NCI-H1694 (cell line): ENCODE results near the gene KCNJ1.

Experiments used
- DNase-seq: peaks from one replicate; lab custom pipeline; 2025; lab: John Stamatoyannopoulos, UW

The KCNJ1 gene

DNA sequence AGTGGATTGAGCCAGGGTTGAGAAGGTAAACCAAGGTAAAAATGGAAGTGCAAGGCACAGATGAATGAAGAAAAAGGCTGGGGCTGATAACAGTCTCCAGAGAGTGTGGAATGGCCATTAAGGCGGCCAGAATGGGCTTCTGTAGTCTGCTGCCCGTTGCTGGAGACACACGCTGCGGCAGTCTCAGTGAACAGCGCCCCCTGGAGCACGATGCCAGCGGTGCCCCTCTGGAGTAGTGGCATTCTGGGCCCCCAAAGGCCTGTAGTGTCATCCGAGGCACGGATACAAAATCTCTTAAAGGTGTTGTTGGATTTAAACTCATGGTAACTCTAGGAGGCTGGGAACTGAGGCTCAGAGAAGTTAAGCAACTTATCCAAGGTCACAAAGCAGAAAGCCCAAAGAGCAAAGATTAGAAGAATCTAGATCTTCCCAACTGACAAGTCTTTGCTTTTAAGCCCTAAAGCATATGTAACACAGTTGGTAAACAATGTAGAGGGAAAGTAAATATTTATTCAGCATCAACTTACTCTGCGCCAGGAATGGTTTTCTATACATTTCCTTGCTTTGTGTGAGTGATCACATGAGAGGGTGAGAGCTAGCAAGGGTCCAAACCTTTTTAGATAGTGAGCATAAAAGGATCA lies 18.2 kb downstream of the KCNJ1 start:
- DNase-seq = no peak

- DNase-seq = no peak
Measured at GRCh38 chr11:128846985-128847384, 20.1 kb downstream of the KCNJ1 start.

GRCh38 chr11:128845334-128845780 lies 21.7 kb downstream of the KCNJ1 start:
- no peak for DNase-seq

GRCh38 chr11:128843198-128843785 lies 23.8 kb downstream of the KCNJ1 start:
- no peak for DNase-seq

DNA sequence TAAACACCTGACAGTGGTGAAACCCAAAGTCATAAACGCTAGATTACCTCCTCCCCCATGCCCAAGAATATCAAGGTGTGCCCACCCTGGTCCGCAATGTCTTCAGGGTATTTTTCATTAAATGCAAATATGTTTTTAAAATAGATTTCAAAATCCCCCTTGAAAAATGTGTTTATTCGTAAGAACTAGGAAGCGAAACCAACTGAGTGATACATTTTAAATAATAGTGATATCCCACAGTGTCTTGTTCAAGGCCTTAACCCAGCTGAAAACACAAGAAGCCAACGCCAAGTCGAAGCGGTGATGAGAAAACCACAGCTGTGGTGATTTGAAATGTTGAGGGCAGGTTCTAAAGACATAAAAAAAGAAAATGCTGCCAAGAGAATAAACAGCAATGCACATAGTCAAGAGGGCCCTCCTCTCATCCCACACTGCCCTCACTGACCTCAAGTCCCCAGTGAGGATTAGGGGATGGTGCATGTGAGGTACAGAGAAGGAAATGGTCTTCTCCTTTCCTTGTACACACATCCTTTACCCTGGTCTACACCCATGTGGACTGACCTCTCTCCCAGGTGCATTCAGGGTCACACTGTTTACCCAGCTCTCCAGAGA lies 25.5 kb downstream of the KCNJ1 start:
- DNase-seq = no peak

DNA sequence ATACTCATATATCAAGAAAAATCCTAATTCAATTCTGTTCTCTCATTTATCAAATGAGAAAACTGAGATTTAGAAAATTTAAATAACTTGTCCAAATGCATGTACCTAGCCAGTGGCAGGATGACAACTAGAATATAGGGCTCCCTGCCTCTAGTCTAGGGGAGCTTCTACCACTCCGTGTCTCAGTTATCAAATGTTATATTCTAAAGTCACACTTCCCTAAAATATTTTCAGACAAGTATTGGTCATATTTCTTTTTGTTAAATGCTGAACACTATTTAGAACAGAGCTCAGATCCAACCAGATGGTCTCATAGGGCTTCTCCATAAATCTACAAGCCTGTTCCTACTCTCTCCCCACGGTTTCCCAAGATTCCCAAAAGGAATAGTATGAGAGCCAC lies 26.3 kb downstream of the KCNJ1 start:
- no peak for DNase-seq

- no peak for DNase-seq
Measured at GRCh38 chr11:128840137-128840536, 27.0 kb downstream of the KCNJ1 start.

- DNase-seq = no peak
Measured at GRCh38 chr11:128839081-128839480, 28.0 kb downstream of the KCNJ1 start.

- DNase-seq = no peak
Measured at GRCh38 chr11:128837627-128838026, 29.5 kb downstream of the KCNJ1 start.

DNA sequence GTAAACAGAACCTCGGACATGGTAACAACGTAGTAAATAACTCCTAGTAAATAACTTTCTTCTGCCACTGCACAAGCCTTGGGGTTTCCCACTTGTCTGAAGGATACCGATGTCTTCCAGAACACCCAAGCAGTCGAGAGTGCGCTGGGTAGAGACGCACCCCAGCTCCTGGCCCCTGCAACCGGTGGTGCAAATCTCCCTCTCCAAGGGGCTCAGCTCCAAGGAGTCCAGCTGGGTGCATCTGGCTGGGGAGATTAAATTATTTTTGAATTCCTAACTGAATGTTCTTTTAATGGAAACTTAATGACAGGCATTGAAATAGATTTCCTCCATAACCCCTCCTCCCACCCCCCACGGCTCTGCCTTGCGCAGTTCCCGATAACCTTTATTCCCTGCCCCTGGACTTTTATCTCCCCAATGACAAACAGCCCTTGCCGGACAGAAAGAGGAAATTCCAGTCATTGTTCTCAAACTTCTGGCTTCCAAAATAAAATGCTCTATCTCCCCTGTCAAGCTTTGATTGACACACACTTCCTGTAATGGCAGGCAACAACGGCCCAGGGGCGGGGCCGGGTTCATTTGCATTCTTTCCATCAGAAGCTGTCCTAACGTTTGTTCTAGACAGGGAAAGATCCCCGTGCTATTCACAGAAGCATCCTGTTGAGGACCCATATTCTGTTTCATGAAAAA lies 31.2 kb downstream of the KCNJ1 start:
- DNase-seq = no peak

GRCh38 chr11:128834157-128834556 lies 32.9 kb downstream of the KCNJ1 start:
- no peak for DNase-seq

DNA sequence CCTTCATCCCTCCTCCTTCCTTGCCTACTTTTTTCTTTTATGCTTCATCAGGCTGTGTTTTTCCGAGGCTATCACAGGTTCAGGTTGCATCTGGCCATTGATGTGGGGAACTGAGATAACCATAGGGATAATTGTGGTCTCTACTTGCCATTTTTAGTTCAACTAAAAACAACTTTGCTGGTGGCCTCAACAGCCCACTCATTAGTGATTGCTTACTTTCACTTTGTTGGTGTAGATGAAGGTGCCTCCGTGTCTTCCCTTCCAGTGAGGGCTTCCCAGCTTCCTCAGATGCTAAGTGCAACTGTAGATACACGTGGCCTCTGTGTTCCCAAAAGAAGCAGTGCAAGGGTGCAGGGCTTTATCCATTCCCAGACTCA lies 35.0 kb downstream of the KCNJ1 start:
- no peak for DNase-seq

GRCh38 chr11:128831174-128832120 lies 35.6 kb downstream of the KCNJ1 start:
- peak; percentile 7 for DNase-seq

DNA sequence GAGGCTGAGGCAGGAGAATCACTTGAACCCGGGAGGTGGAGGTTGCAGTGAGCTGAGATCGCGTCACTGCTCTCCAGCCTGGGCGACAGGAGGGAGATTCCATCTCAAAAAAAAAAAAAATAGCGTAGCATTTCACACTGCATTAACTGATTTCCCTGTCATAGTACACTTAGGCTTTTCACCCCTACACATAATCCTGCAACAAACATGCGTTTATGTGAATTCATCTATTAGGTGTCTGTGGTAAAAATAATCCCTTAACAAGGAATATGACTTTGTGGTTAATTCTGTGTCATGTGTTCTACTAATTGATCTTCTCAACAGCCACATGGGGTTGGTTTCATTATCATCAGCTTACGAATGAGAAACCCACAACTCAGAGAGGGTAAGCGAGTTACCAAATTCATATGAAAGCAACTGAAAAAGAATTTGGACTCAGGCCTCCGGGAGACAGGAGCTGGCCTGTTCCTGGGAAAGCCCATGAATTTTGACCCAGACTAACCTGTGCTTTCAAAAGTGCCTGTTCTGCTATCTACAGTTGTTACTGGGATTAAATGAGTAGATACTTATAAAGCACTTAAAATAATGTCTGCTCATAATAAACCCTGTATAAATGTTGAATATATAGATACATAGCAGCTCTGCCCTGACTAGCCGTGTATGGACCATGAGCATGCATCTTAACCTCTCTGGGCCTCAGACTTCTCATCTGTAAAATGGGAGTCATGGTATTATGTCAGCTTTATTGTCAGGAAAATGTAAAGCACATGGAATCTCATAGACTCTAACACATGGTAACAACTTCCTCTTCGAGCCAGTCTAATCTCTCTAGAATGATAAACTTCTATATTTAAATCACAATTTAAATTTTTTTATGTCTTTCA lies 36.6 kb downstream of the KCNJ1 start:
- DNase-seq = no peak

- no peak for DNase-seq
Measured at GRCh38 chr11:128828350-128828749, 38.7 kb downstream of the KCNJ1 start.

DNA sequence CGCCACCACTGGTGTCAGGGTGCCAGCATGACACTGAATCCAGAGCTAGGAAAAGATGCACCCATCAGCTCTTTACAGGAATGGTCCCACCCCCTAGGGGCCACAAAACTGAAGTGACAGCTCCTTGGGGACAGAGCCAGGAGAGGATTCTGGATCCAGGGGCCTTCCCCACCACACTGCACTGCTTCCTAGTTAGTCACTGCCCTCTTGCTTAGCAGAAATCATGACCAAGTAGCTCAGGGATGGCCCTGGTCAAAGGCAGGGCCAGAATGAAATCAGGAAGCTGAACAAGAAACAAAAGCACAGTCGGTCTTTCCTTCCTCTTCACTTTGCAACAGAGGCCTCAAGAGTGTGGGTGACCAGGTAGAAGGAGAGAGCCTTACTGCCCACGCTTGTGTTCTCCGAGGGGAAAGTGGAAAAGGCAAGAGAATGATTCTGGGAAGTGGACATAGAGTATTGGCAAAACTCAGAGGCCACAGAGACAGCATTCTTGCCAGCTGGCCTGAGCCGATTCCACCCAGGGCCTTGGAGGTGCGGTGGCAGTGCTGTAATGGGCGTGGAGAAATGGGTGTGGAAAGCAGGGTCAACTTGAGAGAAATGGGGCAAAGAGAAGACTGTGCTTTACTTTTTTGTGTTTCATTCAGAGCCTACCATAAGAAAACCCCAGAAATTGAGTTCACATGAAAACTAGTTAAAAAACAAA lies 39.8 kb downstream of the KCNJ1 start:
- no peak for DNase-seq

- DNase-seq = no peak
Measured at GRCh38 chr11:128825050-128825784, 41.9 kb downstream of the KCNJ1 start.

GRCh38 chr11:128824191-128825049 lies 42.7 kb downstream of the KCNJ1 start:
- no peak for DNase-seq

- DNase-seq = no peak
Measured at GRCh38 chr11:128823753-128824152, 43.3 kb downstream of the KCNJ1 start.
